ENCODE data around the gene MMP21. TPM values are rescaled to one million over a fixed set of nuclear protein-coding genes. Genes with fewer than 3 reads are reported as not detected.

MMP21 gene
- total and polyA plus RNA-seq, 2 experiments from 2014 or later: not detected

- Histone ChIP-seq H3K4me2 (no peak overlapping the region), H3F3A (replicated peaks; ENCODE audit: low read depth) (no peaks in the 10 kb centered on the region), H3K9me2 (ENCODE audit: insufficient read depth) (no peaks in the 10 kb centered on the region), H3K4me1 (ENCODE audit: insufficient read depth) (no peaks in the 10 kb centered on the region), H3K27ac (ENCODE audit: low read depth) (no peak overlapping the region), H3K27me3 (ENCODE audit: insufficient read depth) (no peaks in the 10 kb centered on the region), H4K20me1 (replicated peaks; ENCODE audit: insufficient read depth) (no peaks in the 10 kb centered on the region; the same call in 1 of the 2 replicates), H2AFZ (no peak overlapping the region), H3K79me2 (replicated peaks; ENCODE audit: insufficient read depth) (no peaks in the 10 kb centered on the region), H3K36me3 (ENCODE audit: insufficient read depth) (no peaks in the 10 kb centered on the region; the same call in 1 of the 2 replicates), H3K4me3 (no peak overlapping the region)
- no peak overlapping the region for H3K4me3 Mint-ChIP-seq
- H3K36me3 Mint-ChIP-seq (ENCODE audit: low read depth): peaks cover 31% of the 10 kb centered on the region
- H3K27ac Mint-ChIP-seq: no peak overlapping the region
- no peak for ATAC-seq
- H3K9me3 Mint-ChIP-seq: no peaks in the 10 kb centered on the region
- no peaks in the 10 kb centered on the region for H3K27me3 Mint-ChIP-seq (ENCODE audit: insufficient read depth, low read depth, poor library complexity)
- H3K4me1 Mint-ChIP-seq: no peaks in the 10 kb centered on the region
- TF ChIP-seq, protein P1, sequence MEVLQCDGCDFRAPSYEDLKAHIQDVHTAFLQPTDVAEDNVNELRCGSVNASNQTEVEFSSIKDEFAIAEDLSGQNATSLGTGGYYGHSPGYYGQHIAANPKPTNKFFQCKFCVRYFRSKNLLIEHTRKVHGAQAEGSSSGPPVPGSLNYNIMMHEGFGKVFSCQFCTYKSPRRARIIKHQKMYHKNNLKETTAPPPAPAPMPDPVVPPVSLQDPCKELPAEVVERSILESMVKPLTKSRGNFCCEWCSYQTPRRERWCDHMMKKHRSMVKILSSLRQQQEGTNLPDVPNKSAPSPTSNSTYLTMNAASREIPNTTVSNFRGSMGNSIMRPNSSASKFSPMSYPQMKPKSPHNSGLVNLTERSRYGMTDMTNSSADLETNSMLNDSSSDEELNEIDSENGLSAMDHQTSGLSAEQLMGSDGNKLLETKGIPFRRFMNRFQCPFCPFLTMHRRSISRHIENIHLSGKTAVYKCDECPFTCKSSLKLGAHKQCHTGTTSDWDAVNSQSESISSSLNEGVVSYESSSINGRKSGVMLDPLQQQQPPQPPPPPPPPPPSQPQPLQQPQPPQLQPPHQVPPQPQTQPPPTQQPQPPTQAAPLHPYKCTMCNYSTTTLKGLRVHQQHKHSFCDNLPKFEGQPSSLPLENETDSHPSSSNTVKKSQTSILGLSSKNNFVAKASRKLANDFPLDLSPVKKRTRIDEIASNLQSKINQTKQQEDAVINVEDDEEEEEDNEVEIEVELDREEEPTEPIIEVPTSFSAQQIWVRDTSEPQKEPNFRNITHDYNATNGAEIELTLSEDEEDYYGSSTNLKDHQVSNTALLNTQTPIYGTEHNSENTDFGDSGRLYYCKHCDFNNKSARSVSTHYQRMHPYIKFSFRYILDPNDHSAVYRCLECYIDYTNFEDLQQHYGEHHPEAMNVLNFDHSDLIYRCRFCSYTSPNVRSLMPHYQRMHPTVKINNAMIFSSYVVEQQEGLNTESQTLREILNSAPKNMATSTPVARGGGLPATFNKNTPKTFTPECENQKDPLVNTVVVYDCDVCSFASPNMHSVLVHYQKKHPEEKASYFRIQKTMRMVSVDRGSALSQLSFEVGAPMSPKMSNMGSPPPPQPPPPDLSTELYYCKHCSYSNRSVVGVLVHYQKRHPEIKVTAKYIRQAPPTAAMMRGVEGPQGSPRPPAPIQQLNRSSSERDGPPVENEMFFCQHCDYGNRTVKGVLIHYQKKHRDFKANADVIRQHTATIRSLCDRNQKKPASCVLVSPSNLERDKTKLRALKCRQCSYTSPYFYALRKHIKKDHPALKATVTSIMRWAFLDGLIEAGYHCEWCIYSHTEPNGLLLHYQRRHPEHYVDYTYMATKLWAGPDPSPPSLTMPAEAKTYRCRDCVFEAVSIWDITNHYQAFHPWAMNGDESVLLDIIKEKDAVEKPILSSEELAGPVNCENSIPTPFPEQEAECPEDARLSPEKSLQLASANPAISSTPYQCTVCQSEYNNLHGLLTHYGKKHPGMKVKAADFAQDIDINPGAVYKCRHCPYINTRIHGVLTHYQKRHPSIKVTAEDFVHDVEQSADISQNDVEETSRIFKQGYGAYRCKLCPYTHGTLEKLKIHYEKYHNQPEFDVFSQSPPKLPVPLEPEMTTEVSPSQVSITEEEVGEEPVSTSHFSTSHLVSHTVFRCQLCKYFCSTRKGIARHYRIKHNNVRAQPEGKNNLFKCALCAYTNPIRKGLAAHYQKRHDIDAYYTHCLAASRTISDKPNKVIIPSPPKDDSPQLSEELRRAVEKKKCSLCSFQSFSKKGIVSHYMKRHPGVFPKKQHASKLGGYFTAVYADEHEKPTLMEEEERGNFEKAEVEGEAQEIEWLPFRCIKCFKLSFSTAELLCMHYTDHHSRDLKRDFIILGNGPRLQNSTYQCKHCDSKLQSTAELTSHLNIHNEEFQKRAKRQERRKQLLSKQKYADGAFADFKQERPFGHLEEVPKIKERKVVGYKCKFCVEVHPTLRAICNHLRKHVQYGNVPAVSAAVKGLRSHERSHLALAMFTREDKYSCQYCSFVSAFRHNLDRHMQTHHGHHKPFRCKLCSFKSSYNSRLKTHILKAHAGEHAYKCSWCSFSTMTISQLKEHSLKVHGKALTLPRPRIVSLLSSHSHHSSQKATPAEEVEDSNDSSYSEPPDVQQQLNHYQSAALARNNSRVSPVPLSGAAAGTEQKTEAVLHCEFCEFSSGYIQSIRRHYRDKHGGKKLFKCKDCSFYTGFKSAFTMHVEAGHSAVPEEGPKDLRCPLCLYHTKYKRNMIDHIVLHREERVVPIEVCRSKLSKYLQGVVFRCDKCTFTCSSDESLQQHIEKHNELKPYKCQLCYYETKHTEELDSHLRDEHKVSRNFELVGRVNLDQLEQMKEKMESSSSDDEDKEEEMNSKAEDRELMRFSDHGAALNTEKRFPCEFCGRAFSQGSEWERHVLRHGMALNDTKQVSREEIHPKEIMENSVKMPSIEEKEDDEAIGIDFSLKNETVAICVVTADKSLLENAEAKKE (CRISPR knock-in tag; IDR thresholded peaks at IDR 0.05): no peak
- no peak for TF ChIP-seq EZH2 (IDR thresholded peaks at IDR 0.05; ENCODE audit: low read depth, unreplicated experiment)
- no peak for TF ChIP-seq ETS1 (IDR thresholded peaks at IDR 0.05)
- TF ChIP-seq CREB1 (CRISPR knock-in tag; IDR thresholded peaks at IDR 0.05; ENCODE audit: low read depth): no peak
- TF ChIP-seq, protein P2, sequence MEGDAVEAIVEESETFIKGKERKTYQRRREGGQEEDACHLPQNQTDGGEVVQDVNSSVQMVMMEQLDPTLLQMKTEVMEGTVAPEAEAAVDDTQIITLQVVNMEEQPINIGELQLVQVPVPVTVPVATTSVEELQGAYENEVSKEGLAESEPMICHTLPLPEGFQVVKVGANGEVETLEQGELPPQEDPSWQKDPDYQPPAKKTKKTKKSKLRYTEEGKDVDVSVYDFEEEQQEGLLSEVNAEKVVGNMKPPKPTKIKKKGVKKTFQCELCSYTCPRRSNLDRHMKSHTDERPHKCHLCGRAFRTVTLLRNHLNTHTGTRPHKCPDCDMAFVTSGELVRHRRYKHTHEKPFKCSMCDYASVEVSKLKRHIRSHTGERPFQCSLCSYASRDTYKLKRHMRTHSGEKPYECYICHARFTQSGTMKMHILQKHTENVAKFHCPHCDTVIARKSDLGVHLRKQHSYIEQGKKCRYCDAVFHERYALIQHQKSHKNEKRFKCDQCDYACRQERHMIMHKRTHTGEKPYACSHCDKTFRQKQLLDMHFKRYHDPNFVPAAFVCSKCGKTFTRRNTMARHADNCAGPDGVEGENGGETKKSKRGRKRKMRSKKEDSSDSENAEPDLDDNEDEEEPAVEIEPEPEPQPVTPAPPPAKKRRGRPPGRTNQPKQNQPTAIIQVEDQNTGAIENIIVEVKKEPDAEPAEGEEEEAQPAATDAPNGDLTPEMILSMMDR (conservative IDR thresholded peaks at IDR 0.05; ENCODE audit: low read depth in 2 of 2): no peak
- no peak for TF ChIP-seq ZNF331 (CRISPR knock-in tag; IDR thresholded peaks at IDR 0.05; ENCODE audit: low read depth)
- TF ChIP-seq EZH2phosphoT487 (IDR thresholded peaks at IDR 0.05; ENCODE audit: unreplicated experiment): no peak
- no peak for TF ChIP-seq JUNB (IDR thresholded peaks at IDR 0.05; ENCODE audit: unreplicated experiment)
- no peak for TF ChIP-seq POLR2AphosphoS5 (IDR thresholded peaks at IDR 0.05; ENCODE audit: low read depth)
- no peak for TF ChIP-seq ZNF114 (CRISPR knock-in tag; IDR thresholded peaks at IDR 0.05)
- no peak for DNase-seq (ENCODE audit: low spot score)
These were observed 35.6 kb upstream of the MMP21 start for GRCh38 chr10:125811251-125811650.
